ENCODE measurements around the gene CCDC34. TPM values are rescaled to one million over a fixed set of nuclear protein-coding genes. Genes with fewer than 3 reads are reported as not detected.

CCDC34 gene
- total and polyA plus RNA-seq, 2 of the 8 experiments (the other 6 are each of a cell fraction or from before 2014, with no cell fraction given) = 7.7 to 24.3 TPM

GRCh38 chr11:27385245-27385644, 22.2 kb upstream of the CCDC34 start:
- CTCF ChIA-PET (ENCODE audit: partially characterized antibody) = interaction anchor here (0.9 to 1.7 kb wide), 6 partner anchors 28 to 146 kb away, joined by 3 to 6 read pairs (median 3); no protein-coding TSS in a partner anchor
- no peaks in the 10 kb centered on the region for H3K27me3 ChIP-seq (replicated peaks in 1 of 4; ENCODE audit: control insufficient read depth in 3 of 4, extremely low read depth in 1 of 4, insufficient read depth in 3 of 4, low read length in 3 of 4)
- no peak overlapping the region for H3K4me2 ChIP-seq (ENCODE audit: insufficient read depth in 1 of 2, low read depth in 2 of 2, low read length in 2 of 2)
- no peak overlapping the region for H4K8ac ChIP-seq (ENCODE audit: extremely low read depth, insufficient read depth, low read length)
- no peaks in the 10 kb centered on the region for H3K79me1 ChIP-seq (ENCODE audit: low read depth, low read length)
- FAIRE-seq = no peak
- H2BK12ac ChIP-seq (ENCODE audit: low read depth, low read length) = no peak overlapping the region
- no peak overlapping the region for H3K56ac ChIP-seq (replicated peaks; ENCODE audit: insufficient read length, low read depth, low read length)
- H4K91ac ChIP-seq (replicated peaks; ENCODE audit: insufficient read length, low read length) = no peak overlapping the region
- no peaks in the 10 kb centered on the region; the same call in 1 of the 2 replicates for H3K23me2 ChIP-seq (ENCODE audit: low read depth, low read length)
- H3K27ac ChIP-seq (ENCODE audit: low read depth, low read length) = no peak overlapping the region
- no peak overlapping the region for H2BK5ac ChIP-seq (ENCODE audit: low read depth, low read length)
- H2AK5ac ChIP-seq (ENCODE audit: low read depth, low read length) = no peak overlapping the region
- no peak overlapping the region for H3K4me3 ChIP-seq (ENCODE audit: extremely low read depth in 1 of 4, insufficient read depth in 2 of 4, low read depth in 3 of 4, low read length in 4 of 4)
- WGBS, 2 experiments (ENCODE audit: extremely low coverage in 1 of 2, insufficient coverage in 1 of 2, insufficient read length in 1 of 2, insufficient replicate concordance in 2 of 2, low coverage in 1 of 2, low lambda C conversion rate in 2 of 2, missing lambda C conversion rate in 1 of 2) = 96% methylated on average over 5 of the region's 5 CpGs; no CpG with 5 or more reads in 1 of the 2 experiments
- POLR2A ChIA-PET (ENCODE audit: partially characterized antibody) = no interaction called here
- no peak overlapping the region for H3K9ac ChIP-seq (replicated peaks in 1 of 4; ENCODE audit: extremely low read depth in 1 of 4, low read depth in 3 of 4, low read length in 3 of 4)
- H4K20me1 ChIP-seq (replicated peaks in 1 of 2; ENCODE audit: control insufficient read depth in 1 of 2, insufficient read depth in 2 of 2, low read length in 2 of 2) = no peaks in the 10 kb centered on the region
- H3K36me3 ChIP-seq (ENCODE audit: control insufficient read depth in 2 of 4, insufficient read depth in 4 of 4, low read length in 3 of 4) = peaks cover 0 to 74% (median 31%) of the 10 kb centered on the region in 4 experiments; a peak in 7 of 8 replicates
- no peak for TF ChIP-seq SAP30 (IDR thresholded peaks at IDR 0.05; ENCODE audit: insufficient read depth, insufficient replicate concordance, low read length)
- TF ChIP-seq ATF2 (IDR thresholded peaks at IDR 0.05; ENCODE audit: low read length) = no peak
- TF ChIP-seq, protein P1, sequence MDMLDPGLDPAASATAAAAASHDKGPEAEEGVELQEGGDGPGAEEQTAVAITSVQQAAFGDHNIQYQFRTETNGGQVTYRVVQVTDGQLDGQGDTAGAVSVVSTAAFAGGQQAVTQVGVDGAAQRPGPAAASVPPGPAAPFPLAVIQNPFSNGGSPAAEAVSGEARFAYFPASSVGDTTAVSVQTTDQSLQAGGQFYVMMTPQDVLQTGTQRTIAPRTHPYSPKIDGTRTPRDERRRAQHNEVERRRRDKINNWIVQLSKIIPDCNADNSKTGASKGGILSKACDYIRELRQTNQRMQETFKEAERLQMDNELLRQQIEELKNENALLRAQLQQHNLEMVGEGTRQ (IDR thresholded peaks at IDR 0.05; ENCODE audit: low read length) = no peak
- no peak overlapping the region for H2BK20ac ChIP-seq (ENCODE audit: low read length)
- H3K79me2 ChIP-seq (ENCODE audit: control insufficient read depth in 1 of 2, insufficient read depth in 2 of 2, low read length in 2 of 2) = 0 out of 4 replicates have a peak, but pooled peaks cover 0 to 8% of the 10 kb centered on the region in 2 experiments
- H2BK15ac ChIP-seq (ENCODE audit: low read length) = no peak overlapping the region
- DNase-seq (ENCODE audit: low read depth in 1 of 2, low spot score in 2 of 2) = no peak
- H3K9me3 ChIP-seq (ENCODE audit: insufficient read depth in 2 of 2, low read depth in 1 of 2, low read length in 1 of 2) = no peaks in the 10 kb centered on the region
- H3K4ac ChIP-seq (replicated peaks; ENCODE audit: insufficient read length, low read depth, low read length) = no peak overlapping the region
- peaks cover 0 to 8% (median 2%) of the 10 kb centered on the region in 4 experiments; a peak in 2 of 7 replicates for H3K4me1 ChIP-seq (replicated peaks in 1 of 4; ENCODE audit: control insufficient read depth in 3 of 4, insufficient read depth in 4 of 4, low read length in 3 of 4)
- H2AFZ ChIP-seq (ENCODE audit: low read length) = no peak overlapping the region
- H3K14ac ChIP-seq (ENCODE audit: insufficient read length) = no peak overlapping the region
- no peak overlapping the region for H4K5ac ChIP-seq (ENCODE audit: insufficient read length, low read depth, low read length)
- no peak overlapping the region for H2BK120ac ChIP-seq (replicated peaks; ENCODE audit: low read depth, low read length)
- no peak overlapping the region for H3K23ac ChIP-seq (ENCODE audit: insufficient read length)
- no peak overlapping the region for H3K18ac ChIP-seq (ENCODE audit: extremely low read depth, low read length)

All from H1 (cell line).